Cardiac muscle cell (in vitro differentiated cells and primary cell): ENCODE data around the gene PPP1R3F. TPM values are rescaled to one million over a fixed set of nuclear protein-coding genes. Genes with fewer than 3 reads are reported as not detected.

ENCODE experiments used
- DNase-seq, 2 donors: peaks; one replicate each; pipeline versions ENCODE4 v3.0.0 to v3.0.0-alpha.2; 2010 to 2017; ENCODE audit warnings: low read depth in 1 of 2, low spot score in 1 of 2
- H3K27ac ChIP-seq: fragments of 200-600 bp; sonication (generic); 2 replicates; pipeline ENCODE4 v1.5.1; 2016
- H3K27me3 ChIP-seq: fragments of 200-600 bp; sonication (generic); 2 replicates; pipeline ENCODE4 v1.6.0; 2016; ENCODE audit warnings: control low read depth
- H3K36me3 ChIP-seq: fragments of 200-600 bp; sonication (generic); 2 replicates; pipeline ENCODE4 v1.5.1; 2016; ENCODE audit warnings: control low read depth
- H3K4me1 ChIP-seq: fragments of 200-600 bp; sonication (generic); 2 replicates; pipeline ENCODE4 v1.8.1; 2017; ENCODE audit warnings: low read depth, mild to moderate bottlenecking, mixed run types
- H3K4me3 ChIP-seq: fragments of 200-600 bp; sonication (generic); 2 replicates; pipeline ENCODE4 v1.5.1; 2016; ENCODE audit warnings: mild to moderate bottlenecking
- H3K9me3 ChIP-seq: fragments of 200-600 bp; sonication (generic); 2 replicates; pipeline ENCODE4 v1.5.1; 2017; ENCODE audit warnings: low read depth, mild to moderate bottlenecking, control low read depth
- CTCF ChIP-seq: IDR thresholded peaks from 2 replicates; pipeline ENCODE4 v1.5.1; 2012; ENCODE audit warnings: low read depth, mild to moderate bottlenecking, low read length
- polyA plus RNA-seq: library from polyadenylated mRNA; unstranded; fragments of >200 nt; fragmentation: Nextera tagmentation; extraction: Ambion mirVana; gene quantifications from 2 replicates; pipeline ENCODE4 v1.2.1, GENCODE V29; 2016
- total RNA-seq: library from RNA; depleted of rRNA; stranded (reverse); fragments of >200 nt; gene quantifications from 2 replicates; pipeline ENCODE4 v1.2.3, GENCODE V29; 2016

Gene PPP1R3F
- total and polyA plus RNA-seq, 2 experiments from 2014 or later: 24.4 to 32.6 TPM

GRCh38 chrX:49228185-49228584, 41.4 kb upstream of the PPP1R3F start:
- H3K27ac ChIP-seq: no peak overlapping the region
- no peaks in the 10 kb centered on the region for H3K27me3 ChIP-seq
- no peak for DNase-seq
- TF ChIP-seq CTCF: no peak
- H3K4me1 ChIP-seq: no peaks in the 10 kb centered on the region
- no peaks in the 10 kb centered on the region for H3K9me3 ChIP-seq
- no peaks in the 10 kb centered on the region for H3K36me3 ChIP-seq
- H3K4me3 ChIP-seq: no peak overlapping the region

DNA sequence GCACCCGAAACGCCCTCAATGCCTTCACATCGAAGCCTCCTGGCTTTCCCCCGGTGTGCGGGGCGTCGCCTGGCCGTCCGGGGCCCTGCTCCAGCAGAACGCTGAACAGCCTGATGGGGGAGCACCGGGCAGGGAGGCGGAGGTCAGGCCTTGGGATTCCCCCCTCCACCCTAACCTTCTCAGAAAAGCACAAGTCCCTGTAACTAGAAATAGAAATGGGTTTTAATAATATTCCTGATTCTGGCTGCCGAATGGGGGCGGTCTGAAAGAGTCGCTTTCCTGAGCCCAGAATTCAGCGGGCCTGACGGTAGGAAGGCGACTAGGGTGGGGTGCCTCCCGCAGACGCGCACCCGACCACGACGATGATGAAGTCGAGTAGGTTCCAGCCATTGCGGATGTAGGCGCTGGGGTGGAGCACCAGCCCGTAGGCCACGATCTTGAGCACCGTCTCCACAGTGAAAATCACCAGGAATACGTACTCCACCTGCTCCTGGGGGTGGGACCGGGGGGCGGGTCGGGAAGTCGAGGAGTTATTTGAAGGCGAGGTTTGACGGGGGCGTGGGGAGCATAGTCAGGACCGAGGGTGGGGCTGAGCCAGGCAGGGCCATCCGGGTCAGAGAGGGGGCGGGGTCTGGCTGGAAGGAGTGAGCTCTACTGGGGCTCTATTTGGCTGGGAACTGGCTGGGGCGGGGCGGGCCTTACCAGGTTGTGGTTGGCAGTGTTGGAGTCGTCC, 38.9 kb upstream of the PPP1R3F start:
- H3K4me3 ChIP-seq: no peak overlapping the region
- H3K9me3 ChIP-seq: no peaks in the 10 kb centered on the region
- no peaks in the 10 kb centered on the region for H3K27me3 ChIP-seq
- DNase-seq: peak in 1 of 2 donors; percentile 40
- H3K27ac ChIP-seq: no peak overlapping the region
- no peaks in the 10 kb centered on the region for H3K4me1 ChIP-seq
- H3K36me3 ChIP-seq: no peaks in the 10 kb centered on the region
- peak; percentile 17 for TF ChIP-seq CTCF

GRCh38 chrX:49231333-49232000, 38.1 kb upstream of the PPP1R3F start:
- Histone ChIP-seq H3K4me3 (no peak overlapping the region), H3K9me3 (no peaks in the 10 kb centered on the region), H3K27me3 (no peaks in the 10 kb centered on the region), H3K4me1 (no peaks in the 10 kb centered on the region), H3K36me3 (no peaks in the 10 kb centered on the region), H3K27ac (no peak overlapping the region)
- TF ChIP-seq CTCF: no peak
- DNase-seq: no peak

DNA sequence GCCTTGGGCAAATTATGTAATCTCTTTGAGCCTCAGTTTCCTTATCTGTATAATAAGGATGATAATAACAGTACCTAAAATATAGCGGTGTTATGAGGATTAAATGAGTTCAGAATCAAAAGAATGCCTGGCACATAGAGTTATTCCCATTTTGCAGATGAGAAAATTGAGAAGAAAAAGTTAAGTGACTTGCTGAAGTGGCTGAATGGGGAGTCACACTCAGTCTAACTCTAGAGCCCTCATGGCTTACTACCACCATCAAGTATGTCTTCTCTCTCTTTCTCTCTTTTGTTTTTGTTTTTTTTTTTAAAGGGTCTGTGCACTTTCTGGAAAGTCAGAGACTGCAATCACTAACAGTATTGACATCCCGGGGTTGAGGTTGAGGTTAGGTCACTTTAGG, 37.1 kb upstream of the PPP1R3F start:
- no peak overlapping the region for H3K4me3 ChIP-seq
- H3K27ac ChIP-seq: no peak overlapping the region
- DNase-seq: no peak
- no peaks in the 10 kb centered on the region for H3K27me3 ChIP-seq
- H3K9me3 ChIP-seq: no peaks in the 10 kb centered on the region
- no peak for TF ChIP-seq CTCF
- H3K36me3 ChIP-seq: no peaks in the 10 kb centered on the region
- no peaks in the 10 kb centered on the region for H3K4me1 ChIP-seq

DNA sequence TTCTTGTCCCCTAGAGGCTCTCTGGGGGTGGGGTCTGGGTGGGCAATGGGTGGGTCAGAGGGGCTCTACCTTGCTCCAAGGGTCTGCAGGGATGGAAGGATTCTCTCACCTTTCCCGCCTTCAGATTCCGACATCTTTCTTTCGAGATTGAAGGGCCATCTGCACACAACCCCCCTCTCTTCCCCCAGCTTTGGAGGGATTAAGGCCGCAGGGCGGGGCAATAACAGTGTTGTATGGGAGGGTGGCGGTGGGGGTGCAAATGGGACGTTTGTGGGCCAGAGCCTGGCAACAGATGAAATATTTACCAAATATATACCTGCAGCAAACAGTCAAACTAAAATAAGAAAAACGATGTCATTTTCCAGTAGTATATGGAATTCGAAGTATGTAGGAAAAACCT, 36.4 kb upstream of the PPP1R3F start, which contains the start of gene CACNA1F:
Gene CACNA1F, minus strand, starts transcription at position 165 of the 400 bp plus-strand sequence. Its CDS starts 31 bp downstream, at position 134.
- Histone ChIP-seq H3K27ac (no peak within 1 kb of the TSS), H3K9me3 (no peaks in the 10 kb centered on the region), H3K27me3 (no peaks in the 10 kb centered on the region), H3K36me3 (no peaks in the 10 kb centered on the region), H3K4me3 (no peak within 1 kb of the TSS), H3K4me1 (no peaks in the 10 kb centered on the region)
- no peak for TF ChIP-seq CTCF
- no peak for DNase-seq
